Pancreas (tissue), 10 donors: ENCODE results near the gene IQCK. TPM values are rescaled to one million over a fixed set of nuclear protein-coding genes. Genes with fewer than 3 reads are reported as not detected.
"Not testable (repeated sequence)": the region's sequence is repeated elsewhere in the genome, so short reads cannot be mapped to it uniquely, and the experiment has no call there.

Experiments
- ATAC-seq, 4 donors: fragments of 200-7000 bp; cut with Tn5 transposase; one replicate each; pipeline versions ENCODE4 v1.8.0 to v1.9.1; 2020; ENCODE audit warnings: mild to moderate bottlenecking in 4 of 4, moderate library complexity in 4 of 4
- DNase-seq, 6 donors: peaks; one replicate each; pipeline ENCODE4 v3.0.0-alpha.2; 2020
- FAIRE-seq: peaks from 2 replicates; lab custom pipeline; 2012; peaks lifted over from hg19 to GRCh38; lab: Jason Lieb, UNC
- H3K27ac ChIP-seq, 4 donors: fragments of 200-600 bp; sonication (generic); 1 replicate in 3 of 4; 2 replicates in 1 of 4; pipeline versions ENCODE4 v1.5.0 to v1.8.0; 2020
- H3K27me3 ChIP-seq, 4 donors: fragments of 200-600 bp; one replicate each; pipeline ENCODE4 v1.8.0; 2021
- H3K36me3 ChIP-seq, 3 donors: fragments of 200-600 bp; sonication (generic) in 1 of 3; one replicate each; pipeline versions ENCODE4 v1.5.0 to v1.8.0; 2020 to 2021
- H3K4me1 ChIP-seq, 3 donors: fragments of 200-600 bp; one replicate each; pipeline ENCODE4 v1.8.0; 2021
- H3K4me3 ChIP-seq, 4 donors: fragments of 200-600 bp; sonication (generic) in 2 of 4; one replicate each; pipeline versions ENCODE4 v1.5.0 to v1.8.0; 2020 to 2021
- H3K9me3 ChIP-seq, 4 donors: fragments of 200-600 bp; one replicate each; pipeline ENCODE4 v1.8.0; 2021
- WGBS, 2 donors: extraction: QIAGEN DNeasy Blood & Tissue Kit; methylation state at CpG; one replicate each; pipeline ENCODE4 v1.1.7; 2013; 5-methylcytosine and 5-hydroxymethylcytosine counted together
- intact Hi-C, 3 donors: fragments of 100-400 bp; cut with DNase I; formaldehyde crosslinking; loops; one replicate each; pipeline versions ENCODE4 v1.11.1 to v1.14.2; 2022
- polyA plus RNA-seq, 2 donors: library from polyadenylated mRNA; stranded (reverse); fragments of 200-250 nt; gene quantifications; one replicate each; pipeline ENCODE4 v1.2.3, GENCODE V29; 2013
- total RNA-seq, 6 donors: library from RNA; stranded (reverse); fragmentation: NEBNext Ultra II Directional in 4 of 6; extraction: Animal tissue kit (Norgen Biotek cat#: 25700) in 4 of 6; gene quantifications; one replicate each; pipeline versions ENCODE4 v1.2.1 to v1.2.4, GENCODE V29; 2021 to 2023
- TF ChIP-seq, protein P1 (sequence below), 4 donors: fragments of 200-600 bp; sonication (generic) in 3 of 4; IDR thresholded peaks; one replicate each; pipeline versions ENCODE4 v1.5.0 to v1.8.0; 2021; ENCODE audit warnings: antibody characterized with exemption in 4 of 4
- donor health status: healthy with polysubstance abuse.
- donor health status: DM: no; HTN: no; CAD: no; lungs with moderate emphysema.
- donor health status: DM: no; HTN: no; CAD: no.
- donor health status: control.
- donor health status: control.
- donor health status: Bipolar disorder and iron deficiency.
- donor health status: DM: yes; HTN: yes; CAD: no.
- donor health status: DM: no; HTN: no; CAD: no.
- donor health status: DM: no; HTN: no; CAD: no.
- donor health status: DM: yes; HTN: yes; CAD: no.

Gene IQCK
- total and polyA plus RNA-seq, 8 donors, result 6.7 to 15.5 (median 10.9) TPM

DNA sequence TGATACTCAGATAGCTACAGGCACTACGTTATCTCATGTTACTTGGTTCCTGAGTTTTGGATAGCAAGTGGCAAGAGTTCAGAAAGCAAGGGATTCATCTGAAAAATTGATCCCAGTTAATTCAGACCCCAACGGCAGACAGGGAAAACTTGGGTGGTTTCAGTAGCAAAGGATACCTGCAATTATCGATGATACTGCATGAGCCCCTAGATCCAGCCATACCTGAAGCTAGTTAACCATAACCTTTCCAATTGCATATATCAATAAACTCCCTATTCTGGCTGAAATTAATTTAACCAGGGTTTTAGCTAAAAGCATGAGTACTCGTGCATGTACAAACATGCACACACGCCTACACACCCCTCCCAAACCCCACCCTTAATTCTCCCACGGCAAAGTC is 4.4 kb upstream of the IQCK start:
- WGBS, 2 donors, result 90 to 95% methylated on average over 6 of the region's 6 CpGs
- Histone ChIP-seq H3K4me3 (no peak overlapping the region), H3K27me3 (no peaks in the 10 kb centered on the region), H3K4me1 (peaks cover 0 to 18% (median 12%) of the 10 kb centered on the region in 3 donors), H3K27ac (no peak overlapping the region), H3K36me3 (peaks cover 0 to 7% (median 4%) of the 10 kb centered on the region in 3 donors), H3K9me3 (no peaks in the 10 kb centered on the region)
- no peak for ATAC-seq
- no peak for FAIRE-seq
- no peak for DNase-seq
- TF ChIP-seq, protein P1, sequence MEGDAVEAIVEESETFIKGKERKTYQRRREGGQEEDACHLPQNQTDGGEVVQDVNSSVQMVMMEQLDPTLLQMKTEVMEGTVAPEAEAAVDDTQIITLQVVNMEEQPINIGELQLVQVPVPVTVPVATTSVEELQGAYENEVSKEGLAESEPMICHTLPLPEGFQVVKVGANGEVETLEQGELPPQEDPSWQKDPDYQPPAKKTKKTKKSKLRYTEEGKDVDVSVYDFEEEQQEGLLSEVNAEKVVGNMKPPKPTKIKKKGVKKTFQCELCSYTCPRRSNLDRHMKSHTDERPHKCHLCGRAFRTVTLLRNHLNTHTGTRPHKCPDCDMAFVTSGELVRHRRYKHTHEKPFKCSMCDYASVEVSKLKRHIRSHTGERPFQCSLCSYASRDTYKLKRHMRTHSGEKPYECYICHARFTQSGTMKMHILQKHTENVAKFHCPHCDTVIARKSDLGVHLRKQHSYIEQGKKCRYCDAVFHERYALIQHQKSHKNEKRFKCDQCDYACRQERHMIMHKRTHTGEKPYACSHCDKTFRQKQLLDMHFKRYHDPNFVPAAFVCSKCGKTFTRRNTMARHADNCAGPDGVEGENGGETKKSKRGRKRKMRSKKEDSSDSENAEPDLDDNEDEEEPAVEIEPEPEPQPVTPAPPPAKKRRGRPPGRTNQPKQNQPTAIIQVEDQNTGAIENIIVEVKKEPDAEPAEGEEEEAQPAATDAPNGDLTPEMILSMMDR (IDR thresholded peaks at IDR 0.05), result no peak
- intact Hi-C loops, result loop anchor here in 2 of 3 donors (10.0 kb wide), 2 partner anchors 101 to 171 kb away; partner anchors contain the start of gene GPRC5B (in 2 of the 2)

DNA sequence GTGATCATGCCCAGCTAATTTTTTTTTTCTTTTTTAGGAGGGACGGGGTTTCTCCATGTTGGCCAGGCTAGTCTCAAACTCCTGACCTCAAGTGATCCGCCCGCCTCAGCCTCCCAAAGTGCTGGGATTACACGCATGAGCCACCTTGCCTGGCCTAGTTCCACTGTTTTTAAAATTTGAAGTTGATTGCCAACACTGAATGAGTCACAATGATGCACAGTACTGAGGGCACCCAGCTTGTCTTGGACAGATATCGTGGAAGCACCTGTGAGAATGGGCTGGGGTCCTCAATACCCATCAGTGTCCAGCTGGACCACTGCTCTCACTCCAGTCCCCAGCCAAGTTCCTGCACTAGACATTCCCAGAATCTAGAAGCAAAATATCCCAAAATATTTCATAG is 2.5 kb upstream of the IQCK start:
- TF ChIP-seq, protein P1 (IDR thresholded peaks at IDR 0.05), result no peak
- H3K27me3 ChIP-seq, result no peaks in the 10 kb centered on the region
- DNase-seq (no peak), FAIRE-seq (no peak), ATAC-seq (no peak)
- 90 to 95% methylated on average over 5 of the region's 5 CpGs for whole genome bisulfite sequencing, 2 donors
- no peaks in the 10 kb centered on the region for H3K9me3 ChIP-seq
- peak overlapping the region in 1 of 4 donors; percentile 5 for H3K27ac ChIP-seq
- intact Hi-C loops, result loop anchor here in 2 of 3 donors (10.0 kb wide), 2 partner anchors 99 to 169 kb away; partner anchors contain the start of gene GPRC5B (in 2 of the 2)
- peaks cover 0 to 4% (median 0%) of the 10 kb centered on the region in 3 donors for H3K36me3 ChIP-seq
- peaks cover 6 to 23% (median 12%) of the 10 kb centered on the region in 3 donors for H3K4me1 ChIP-seq
- no peak overlapping the region for H3K4me3 ChIP-seq

DNA sequence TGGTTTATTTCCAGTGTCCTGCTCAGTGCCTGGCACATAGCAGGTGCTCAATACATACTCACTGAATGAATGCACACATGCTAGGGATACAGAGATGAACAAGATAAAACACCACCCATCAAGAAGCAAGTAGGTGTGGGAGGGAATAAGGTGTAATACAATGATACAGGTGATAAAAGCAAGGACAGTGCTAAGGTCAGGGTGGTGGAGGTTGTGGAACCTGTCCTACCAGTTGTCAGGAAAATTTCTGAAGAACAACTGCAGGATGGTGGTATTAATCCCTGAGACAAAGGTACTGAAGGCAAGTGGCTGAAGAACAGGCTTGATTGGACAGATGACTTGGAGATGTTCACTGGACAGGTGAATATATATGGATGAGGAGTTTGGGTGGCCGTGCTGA is 1.9 kb upstream of the IQCK start:
- no peak for FAIRE-seq
- peak overlapping the region in 2 of 4 donors; percentile 25 to 66 for H3K27ac ChIP-seq
- 32 to 50% methylated on average over 1 of the region's 1 CpG for WGBS, 2 donors
- H3K4me1 ChIP-seq, result peaks cover 6 to 23% (median 12%) of the 10 kb centered on the region in 3 donors
- no peak for DNase-seq
- peaks cover 0 to 4% (median 0%) of the 10 kb centered on the region in 3 donors for H3K36me3 ChIP-seq
- H3K27me3 ChIP-seq, result no peaks in the 10 kb centered on the region
- peak overlapping the region in 1 of 4 donors; percentile 100 for H3K4me3 ChIP-seq
- no peaks in the 10 kb centered on the region for H3K9me3 ChIP-seq
- intact Hi-C loops, result loop anchor here in 2 of 3 donors (10.0 kb wide), 2 partner anchors 99 to 169 kb away; partner anchors contain the start of gene GPRC5B (in 2 of the 2)
- ATAC-seq, result peak in 1 of 4 donors; percentile 10
- TF ChIP-seq, protein P1 (IDR thresholded peaks at IDR 0.05), result no peak

DNA sequence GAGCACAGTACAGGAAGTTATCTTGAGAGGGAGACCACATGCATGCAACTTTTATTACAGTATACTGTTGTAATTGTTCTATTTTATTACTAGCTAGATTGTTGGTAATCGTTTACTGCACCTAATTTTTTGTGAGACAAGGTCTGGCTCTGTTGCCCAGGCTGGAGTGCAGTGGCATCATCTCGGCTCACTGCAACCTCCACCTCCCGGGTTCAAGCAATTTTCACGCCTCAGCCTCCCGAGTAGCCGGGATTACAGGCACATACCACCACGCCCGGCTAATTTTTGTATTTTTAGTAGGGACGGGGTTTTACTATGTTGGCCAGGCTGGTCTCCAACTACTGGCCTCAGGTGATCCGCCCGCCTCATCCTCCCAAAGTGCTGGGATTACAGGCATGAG is 1.3 kb upstream of the IQCK start:
- DNase-seq, H3K9me3 ChIP-seq, H3K27me3 ChIP-seq, ATAC-seq, FAIRE-seq, H3K36me3 ChIP-seq: not testable (repeated sequence)
- intact Hi-C loops, result loop anchor here in 2 of 3 donors (10.0 kb wide), 2 partner anchors 98 to 168 kb away; partner anchors contain the start of gene GPRC5B (in 2 of the 2)
- WGBS, 2 donors, result 37 to 44% methylated on average over 11 of the region's 11 CpGs
- Histone ChIP-seq H3K27ac (peak overlapping the region in 2 of 4 donors; percentile 25 to 66), H3K4me3 (peak overlapping the region in 3 of 4 donors; percentile 97 to 100 (median 99)), H3K4me1 (peaks cover 6 to 23% (median 12%) of the 10 kb centered on the region in 3 donors)

DNA sequence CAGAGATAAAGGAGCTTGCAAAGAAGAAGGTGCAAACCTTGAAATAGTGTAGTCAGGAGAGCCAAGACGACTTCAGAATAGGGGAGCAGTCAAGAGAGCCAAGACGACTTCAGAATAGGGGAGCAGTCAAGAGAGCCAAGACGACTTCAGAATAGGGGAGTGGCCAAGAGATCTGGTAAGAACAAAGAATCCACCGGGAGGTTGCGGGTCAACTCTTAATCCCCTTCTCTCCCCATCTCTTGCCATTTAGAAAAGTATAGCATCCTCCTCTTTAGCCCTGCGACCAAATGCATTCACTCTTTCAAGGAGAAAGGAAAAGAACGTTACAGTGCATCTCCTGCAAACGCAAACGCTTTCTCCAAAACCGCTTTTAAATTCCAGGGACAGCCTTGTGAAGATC is 757 bp upstream of the IQCK start:
- TF ChIP-seq, protein P1 (IDR thresholded peaks at IDR 0.05), result no peak
- Histone ChIP-seq H3K27me3 (no peaks in the 10 kb centered on the region), H3K9me3 (no peaks in the 10 kb centered on the region), H3K27ac (peak overlapping the region; percentile 46 to 76 (median 61)), H3K36me3 (peaks cover 0 to 4% (median 0%) of the 10 kb centered on the region in 3 donors), H3K4me1 (peaks cover 6 to 23% (median 12%) of the 10 kb centered on the region in 3 donors), H3K4me3 (peak overlapping the region; percentile 97 to 100 (median 100))
- intact Hi-C loops, result loop anchor here in 2 of 3 donors (10.0 kb wide), 2 partner anchors 97 to 167 kb away; partner anchors contain the start of gene GPRC5B (in 2 of the 2)
- FAIRE-seq, result no peak
- 0% methylated on average over 10 of the region's 10 CpGs for WGBS, 2 donors
- ATAC-seq, result peak in 1 of 4 donors; percentile 1
- DNase-seq, result no peak
